HCT116 (cell line): ENCODE data around the gene COX6B2. TPM values are rescaled to one million over a fixed set of nuclear protein-coding genes. Genes with fewer than 3 reads are reported as not detected.

Source experiments
- ATAC-seq: fragments of 200-7000 bp; cut with Tn5 transposase; 2 replicates; pipeline ENCODE4 v1.9.1; 2020; ENCODE audit warnings: mild to moderate bottlenecking, moderate library complexity
- BruUV-seq: library from RNA; stranded (reverse); fragments of 400-500 nt; replicated peaks from 2 replicates; lab custom pipeline; 2021; lab: Mats Ljungman, UMichigan
- CTCF ChIA-PET: fragments of 300-600 bp; sonication (Branson Sonifier 250); formaldehyde crosslinking; loops from one replicate; lab custom pipeline; 2021; ENCODE audit warnings: antibody characterized with exemption; lab: Charles Lee
- POLR2A ChIA-PET: fragments of 300-600, 350-600 bp; sonication (Branson Sonifier 250); formaldehyde crosslinking; loops from one replicate; lab custom pipeline; 2021; ENCODE audit warnings: antibody characterized with exemption; lab: Charles Lee
- RAD21 ChIA-PET, 2 experiments: fragments of 300-600 bp; sonication (Branson Sonifier 250); formaldehyde crosslinking; loops; one replicate each; lab custom pipeline; 2023; ENCODE audit warnings: low total read pairs in 2 of 2; ENCODE audit not compliant: uncharacterized antibody in 2 of 2, unreplicated experiment in 2 of 2, low non-redundant PET in 1 of 2; lab: Charles Lee
- DNase-seq: peaks from one replicate; pipeline ENCODE4 v3.0.0-alpha.2; 2010; ENCODE audit warnings: low read depth, low spot score
- H2AFZ ChIP-seq: fragments of 200-600 bp; shearing (Covaris generic), sonication (generic); 2 replicates; pipeline ENCODE4 v1.6.1; 2017; ENCODE audit warnings: low read depth, mixed run types, mixed read lengths, antibody characterized with exemption, low read length; ENCODE audit not compliant: poor library complexity, severe bottlenecking
- H3K27ac ChIP-seq: 2 replicates; pipeline ENCODE4 v1.5.1; 2012; ENCODE audit warnings: low read depth, low read length
- H3K27me3 ChIP-seq: fragments of 200-600 bp; sonication (generic); 2 replicates; pipeline ENCODE4 v1.6.1; 2016; ENCODE audit warnings: mixed run types, low read length, mixed read lengths; ENCODE audit not compliant: insufficient read depth
- H3K36me3 ChIP-seq, 2 experiments: fragments of 200-500 bp in 1 of 2; fragments of 200-600 bp in 1 of 2; sonication (Bioruptor generic) in 1 of 2; sonication (generic) in 1 of 2; 2 replicates each; pipeline versions ENCODE4 v1.5.1 to v1.6.1; 2014 to 2016; ENCODE audit warnings: low read length in 2 of 2, inconsistent platforms in 1 of 2, mixed read lengths in 1 of 2, mixed run types in 1 of 2; ENCODE audit not compliant: insufficient read depth in 2 of 2, control insufficient read depth in 1 of 2
- H3K4me1 ChIP-seq, 2 experiments: fragments of 200-600 bp in 1 of 2; sonication (generic) in 1 of 2; 2 replicates each; pipeline versions ENCODE4 v1.5.1 to v1.6.1; 2012 to 2017; ENCODE audit warnings: low read length in 2 of 2, inconsistent platforms in 1 of 2, mild to moderate bottlenecking in 1 of 2, mixed read lengths in 1 of 2, mixed run types in 1 of 2, moderate library complexity in 1 of 2; ENCODE audit not compliant: insufficient read depth in 2 of 2, control insufficient read depth in 1 of 2
- H3K4me2 ChIP-seq: fragments of 200-600 bp; sonication (generic); 2 replicates; pipeline ENCODE4 v1.6.1; 2017; ENCODE audit warnings: mixed run types, low read length, mixed read lengths
- H3K4me3 ChIP-seq, 2 experiments: fragments of 200-600 bp in 1 of 2; sonication (generic) in 1 of 2; replicated peaks in 1 of 2; 2 replicates each; pipeline ENCODE4 v1.5.1; 2011 to 2016; ENCODE audit warnings: low read length in 2 of 2, control low read depth in 1 of 2, low read depth in 1 of 2, mild to moderate bottlenecking in 1 of 2, mixed read lengths in 1 of 2, mixed run types in 1 of 2
- H3K79me2 ChIP-seq: fragments of 200-600 bp; sonication (generic); 2 replicates; pipeline ENCODE4 v1.6.1; 2017; ENCODE audit warnings: mild to moderate bottlenecking, mixed run types, low read length, moderate library complexity, mixed read lengths; ENCODE audit not compliant: insufficient read depth
- H3K9ac ChIP-seq: fragments of 200-600 bp; sonication (generic); 2 replicates; pipeline ENCODE4 v1.6.1; 2016; ENCODE audit warnings: low read length, mixed read lengths
- H3K9me2 ChIP-seq: fragments of 200-600 bp; sonication (generic), shearing (Covaris generic); 2 replicates; pipeline ENCODE4 v1.6.1; 2017; ENCODE audit warnings: mixed run types, mild to moderate bottlenecking, moderate library complexity; ENCODE audit not compliant: insufficient read depth
- H3K9me3 ChIP-seq, 2 experiments: fragments of 200-500 bp in 1 of 2; fragments of 200-600 bp in 1 of 2; sonication (Bioruptor generic) in 1 of 2; sonication (generic) in 1 of 2; 2 replicates each; pipeline ENCODE4 v1.6.1; 2014 to 2017; ENCODE audit warnings: low read length in 2 of 2, mixed read lengths in 2 of 2, inconsistent platforms in 1 of 2, low read depth in 1 of 2, mild to moderate bottlenecking in 1 of 2, mixed run types in 1 of 2, moderate library complexity in 1 of 2; ENCODE audit not compliant: control insufficient read depth in 1 of 2, insufficient read depth in 1 of 2
- H4K20me1 ChIP-seq: fragments of 200-600 bp; sonication (generic), shearing (Covaris generic); 2 replicates; pipeline ENCODE4 v1.6.1; 2017; ENCODE audit warnings: mixed run types, mild to moderate bottlenecking, moderate library complexity; ENCODE audit not compliant: insufficient read depth
- ATF3 ChIP-seq: IDR thresholded peaks from 2 replicates; pipeline ENCODE4 v1.6.1; 2012
- CBX3 ChIP-seq: IDR thresholded peaks from 2 replicates; pipeline ENCODE4 v1.6.1; 2012; ENCODE audit warnings: low read depth
- CEBPB ChIP-seq: IDR thresholded peaks from 2 replicates; pipeline ENCODE4 v1.6.1; 2012; ENCODE audit warnings: low read depth
- CTCF ChIP-seq, 3 experiments: fragments of 200-600 bp in 1 of 3; sonication (generic) in 1 of 3; IDR thresholded peaks in 2 of 3; conservative IDR thresholded peaks in 1 of 3; 2 replicates each; pipeline ENCODE4 v1.5.1; 2012 to 2017; ENCODE audit warnings: low read depth in 2 of 3, low read length in 2 of 3, antibody characterized with exemption in 1 of 3, borderline replicate concordance in 1 of 3, control low read depth in 1 of 3, mild to moderate bottlenecking in 1 of 3, mixed read lengths in 1 of 3, mixed run types in 1 of 3, moderate library complexity in 1 of 3; ENCODE audit not compliant: insufficient read depth in 1 of 3
- ELF1 ChIP-seq: IDR thresholded peaks from 2 replicates; pipeline ENCODE4 v1.6.1; 2012; ENCODE audit warnings: low read depth, borderline replicate concordance
- EZH2 ChIP-seq: fragments of 200-600 bp; sonication (generic); IDR thresholded peaks from 2 replicates; pipeline ENCODE4 v1.6.1; 2017; ENCODE audit warnings: antibody characterized with exemption, mixed run types
- EZH2phosphoT487 ChIP-seq: fragments of 200-600 bp; IDR thresholded peaks from 2 replicates; pipeline ENCODE4 v1.6.1; 2018; ENCODE audit warnings: antibody characterized with exemption, borderline replicate concordance
- FOSL1 ChIP-seq: IDR thresholded peaks from 2 replicates; pipeline ENCODE4 v1.6.1; 2012; ENCODE audit warnings: low read depth
- JUND ChIP-seq: IDR thresholded peaks from 2 replicates; pipeline ENCODE4 v1.6.1; 2012
- MAX ChIP-seq: IDR thresholded peaks from 2 replicates; pipeline ENCODE4 v1.6.1; 2012
- POLR2A ChIP-seq: IDR thresholded peaks from 2 replicates; pipeline ENCODE4 v1.7.0; 2011; ENCODE audit warnings: borderline replicate concordance; ENCODE audit not compliant: insufficient read depth, insufficient read length; ENCODE audit errors: extremely low read depth
- SIN3A ChIP-seq: IDR thresholded peaks from 2 replicates; pipeline ENCODE4 v1.6.1; 2012; ENCODE audit warnings: low read depth
- SP1 ChIP-seq: IDR thresholded peaks from 2 replicates; pipeline ENCODE4 v1.6.1; 2012; ENCODE audit warnings: low read depth
- SRF ChIP-seq: IDR thresholded peaks from 2 replicates; pipeline ENCODE4 v1.6.1; 2012; ENCODE audit warnings: low read depth
- TCF7L2 ChIP-seq: IDR thresholded peaks from 2 replicates; pipeline ENCODE4 v1.7.0; 2011; ENCODE audit warnings: borderline replicate concordance, inconsistent platforms; ENCODE audit not compliant: insufficient read depth, insufficient read length; ENCODE audit errors: extremely low read depth
- YY1 ChIP-seq: IDR thresholded peaks from 2 replicates; pipeline ENCODE4 v1.6.1; 2011; ENCODE audit warnings: low read length, low read depth, moderate library complexity, mild to moderate bottlenecking; ENCODE audit not compliant: insufficient replicate concordance; ENCODE audit errors: extremely low read depth
- ZBTB33 ChIP-seq: IDR thresholded peaks from 2 replicates; pipeline ENCODE4 v1.6.1; 2011; ENCODE audit warnings: mild to moderate bottlenecking, low read length, moderate library complexity; ENCODE audit not compliant: insufficient replicate concordance; ENCODE audit errors: extremely low read depth
- ZNF274 ChIP-seq: fragments of 200-500 bp; sonication (Bioruptor generic); IDR thresholded peaks from 2 replicates; pipeline ENCODE4 v1.6.1; 2014; ENCODE audit warnings: mild to moderate bottlenecking, low read depth, low read length, inconsistent platforms
- intact Hi-C: fragments of 100-400 bp; cut with micrococcal nuclease; formaldehyde crosslinking; loops from 2 replicates; pipeline ENCODE4 v1.10.0; 2022
- total RNA-seq: library from RNA; stranded (reverse); gene quantifications from one replicate; pipeline ENCODE4 v1.2.1, GENCODE V29; 2021; ENCODE audit not compliant: unreplicated experiment

COX6B2 gene
- total RNA-seq, 1 experiment from 2014 or later, result 2.4 TPM

- no peaks in the 10 kb centered on the region for H3K9me3 ChIP-seq
- ChIA-PET RAD21 (no interaction called here), POLR2A (no interaction called here)
- no peak overlapping the region for H3K27ac ChIP-seq
- DNase-seq, result no peak
- peaks cover 5 to 8% of the 10 kb centered on the region in 2 experiments; a peak in 3 of 4 replicates for H3K36me3 ChIP-seq
- no peaks in the 10 kb centered on the region for H3K27me3 ChIP-seq
- no peak overlapping the region for H3K4me2 ChIP-seq
- no TSS peak for BruUV-seq
- no peaks in the 10 kb centered on the region for H3K79me2 ChIP-seq
- H3K9me2 ChIP-seq, result no peaks in the 10 kb centered on the region
- TF ChIP-seq MAX, result no peak
- no peak for TF ChIP-seq SRF
- TF ChIP-seq, all 23 proteins: peak for 0
- intact Hi-C loops, result no loop called here
- H4K20me1 ChIP-seq, result no peaks in the 10 kb centered on the region
- no peak overlapping the region for H2AFZ ChIP-seq
- no peak overlapping the region for H3K9ac ChIP-seq
- H3K4me3 ChIP-seq, result no peak overlapping the region
- no peaks in the 10 kb centered on the region for H3K4me1 ChIP-seq
- CTCF ChIA-PET, result interaction anchor here (1.7 kb wide), 1 partner anchor 10 kb away, joined by 7 read pairs; no protein-coding TSS in a partner anchor
- ATAC-seq, result no peak
Observed at GRCh38 chr19:55311397-55311796, 43.1 kb downstream of the COX6B2 start.

GRCh38 chr19:55310498-55310897 lies 44.0 kb downstream of the COX6B2 start:
- H3K27me3 ChIP-seq, result no peaks in the 10 kb centered on the region
- H3K9me3 ChIP-seq, result no peaks in the 10 kb centered on the region
- ChIA-PET POLR2A (no interaction called here), RAD21 (no interaction called here), CTCF (no interaction called here)
- no peaks in the 10 kb centered on the region for H3K9me2 ChIP-seq
- no peaks in the 10 kb centered on the region for H3K79me2 ChIP-seq
- no peak overlapping the region for H3K27ac ChIP-seq
- no peak for DNase-seq
- intact Hi-C loops, result no loop called here
- H3K9ac ChIP-seq, result no peak overlapping the region
- no peak overlapping the region for H3K4me3 ChIP-seq
- no peak for TF ChIP-seq YY1
- no peak for TF ChIP-seq EZH2
- TF ChIP-seq CTCF (IDR thresholded peaks at IDR 0.05 in 2 of 3, conservative IDR thresholded peaks at IDR 0.05 in 1 of 3; ENCODE audit: borderline replicate concordance in 1 of 3, insufficient read depth in 1 of 3, low read depth in 2 of 3, low read length in 2 of 3), result no peak
- TF ChIP-seq JUND, result no peak
- no peak for TF ChIP-seq POLR2A
- no peak for TF ChIP-seq SP1
- TF ChIP-seq ZBTB33, result no peak
- TF ChIP-seq EZH2phosphoT487, result no peak
- no peak for TF ChIP-seq CBX3
- no peak for TF ChIP-seq CEBPB
- no peak for TF ChIP-seq TCF7L2
- TF ChIP-seq SRF, result no peak
- TF ChIP-seq SIN3A, result no peak
- no peak for TF ChIP-seq FOSL1
- no peak for TF ChIP-seq ELF1
- TF ChIP-seq ZNF274, result no peak
- no peak for TF ChIP-seq ATF3
- peaks cover 5 to 8% of the 10 kb centered on the region in 2 experiments; a peak in 3 of 4 replicates for H3K36me3 ChIP-seq
- ATAC-seq, result no peak
- no peak overlapping the region for H3K4me2 ChIP-seq
- no peak overlapping the region for H2AFZ ChIP-seq
- BruUV-seq, result no TSS peak
- H3K4me1 ChIP-seq, result no peaks in the 10 kb centered on the region
- no peaks in the 10 kb centered on the region for H4K20me1 ChIP-seq
